Measurements from ENCODE around the gene RAB10.

- TF ChIP-seq CTCF (IDR thresholded peaks at IDR 0.05; ENCODE audit: low read depth, low read length): no peak
- no peak for TF ChIP-seq EZH2phosphoT487 (IDR thresholded peaks at IDR 0.05; ENCODE audit: low read depth)
Observed at GRCh38 chr2:26139269-26140183, 105.6 kb downstream of the RAB10 start.
